ENCODE data around the gene IP6K2. TPM values are rescaled to one million over a fixed set of nuclear protein-coding genes. Genes with fewer than 3 reads are reported as not detected.

The IP6K2 gene
- polyA plus RNA-seq, 1 experiment: 110 TPM

DNA sequence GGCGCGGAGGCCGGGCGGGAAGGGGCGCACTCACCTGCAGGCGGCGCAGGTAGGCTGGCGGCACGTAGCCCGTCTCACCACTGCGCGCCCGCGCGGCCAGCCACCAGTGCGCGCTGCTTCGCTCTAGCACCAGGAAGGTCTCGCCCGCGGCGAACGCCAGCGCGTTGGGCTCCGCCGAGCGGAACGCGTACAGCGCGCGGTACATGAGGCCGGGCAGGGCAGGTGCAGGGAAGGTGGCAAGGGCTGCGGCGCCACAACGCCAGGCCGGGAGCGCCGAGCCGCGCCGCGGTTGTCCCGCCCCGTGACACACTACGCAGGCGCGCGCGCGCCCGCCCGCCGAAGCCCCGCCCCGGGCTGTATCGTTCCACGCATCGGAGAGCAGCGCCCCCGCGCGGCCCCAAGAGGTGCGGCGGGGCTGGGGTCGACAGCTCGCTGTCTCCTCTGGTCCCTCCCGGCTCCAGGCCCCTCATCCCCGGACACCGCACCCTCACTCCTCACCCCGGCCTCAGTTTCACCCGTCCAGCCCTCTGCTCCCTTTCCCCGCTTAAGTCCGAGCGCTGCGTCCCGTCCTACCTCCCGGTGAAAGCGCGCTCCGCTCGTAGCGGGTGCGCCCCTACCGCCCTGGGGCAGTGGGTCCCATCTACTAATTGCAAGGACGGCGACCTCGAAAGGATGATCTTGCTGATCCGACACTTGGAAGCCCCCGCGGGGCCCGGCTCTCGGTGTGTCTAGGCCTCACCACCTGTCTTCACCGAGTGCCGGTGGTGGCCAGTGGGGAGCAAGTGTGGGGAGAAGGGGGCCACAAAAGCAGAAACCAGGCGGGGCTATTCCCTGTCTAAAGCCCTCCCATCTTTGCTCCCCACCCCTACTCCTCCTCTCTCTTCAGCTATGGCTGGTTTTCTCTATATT lies 31.2 kb downstream of the IP6K2 start, which contains the start of gene NCKIPSD:
Gene NCKIPSD (minus strand): TSS at position 313 of the 909 bp plus-strand sequence. CDS start 108 bp downstream, at position 205.
- peak within 1 kb of the TSS; percentile 21 for H3K27ac ChIP-seq (ENCODE audit: low read depth, low read length)
- DNase-seq (ENCODE audit: low read depth, low spot score): no peak

DNA sequence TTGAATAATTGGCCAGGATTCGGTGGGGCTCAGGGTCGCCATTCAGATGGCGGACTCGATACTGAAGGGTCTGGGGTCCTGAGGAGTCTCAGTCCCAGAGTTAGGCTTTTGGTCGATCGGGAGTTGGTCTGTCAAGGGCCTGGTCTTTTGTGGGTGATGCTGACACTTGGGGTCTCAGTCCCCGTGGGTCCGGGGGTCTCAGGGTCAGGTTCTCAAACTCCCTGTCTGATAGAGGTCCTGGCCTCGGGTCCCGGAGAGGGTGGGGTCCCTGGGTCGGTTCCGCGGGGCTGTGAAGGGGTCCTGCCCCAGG lies 31.8 kb downstream of the IP6K2 start:
- TF ChIP-seq, protein P1, sequence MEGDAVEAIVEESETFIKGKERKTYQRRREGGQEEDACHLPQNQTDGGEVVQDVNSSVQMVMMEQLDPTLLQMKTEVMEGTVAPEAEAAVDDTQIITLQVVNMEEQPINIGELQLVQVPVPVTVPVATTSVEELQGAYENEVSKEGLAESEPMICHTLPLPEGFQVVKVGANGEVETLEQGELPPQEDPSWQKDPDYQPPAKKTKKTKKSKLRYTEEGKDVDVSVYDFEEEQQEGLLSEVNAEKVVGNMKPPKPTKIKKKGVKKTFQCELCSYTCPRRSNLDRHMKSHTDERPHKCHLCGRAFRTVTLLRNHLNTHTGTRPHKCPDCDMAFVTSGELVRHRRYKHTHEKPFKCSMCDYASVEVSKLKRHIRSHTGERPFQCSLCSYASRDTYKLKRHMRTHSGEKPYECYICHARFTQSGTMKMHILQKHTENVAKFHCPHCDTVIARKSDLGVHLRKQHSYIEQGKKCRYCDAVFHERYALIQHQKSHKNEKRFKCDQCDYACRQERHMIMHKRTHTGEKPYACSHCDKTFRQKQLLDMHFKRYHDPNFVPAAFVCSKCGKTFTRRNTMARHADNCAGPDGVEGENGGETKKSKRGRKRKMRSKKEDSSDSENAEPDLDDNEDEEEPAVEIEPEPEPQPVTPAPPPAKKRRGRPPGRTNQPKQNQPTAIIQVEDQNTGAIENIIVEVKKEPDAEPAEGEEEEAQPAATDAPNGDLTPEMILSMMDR (IDR thresholded peaks at IDR 0.05; ENCODE audit: low read depth, low read length): 0 out of 2 replicates have a peak, but pooled peaks have one; percentile 32
- ChIA-PET POLR2A (interaction anchor here (1.0 to 1.5 kb wide), 3 partner anchors 22 to 50 kb away, joined by 3 to 5 read pairs (median 3); partner anchors contain the start of gene SLC26A6), CTCF (interaction anchor here (0.6 to 2.4 kb wide), 4 partner anchors 22 to 332 kb away, joined by 3 to 10 read pairs (median 5); partner anchors contain the start of gene CELSR3)
- no peaks in the 10 kb centered on the region for H3K27me3 ChIP-seq (ENCODE audit: control insufficient read depth, insufficient read depth, low read length)
- peak overlapping the region; percentile 21 for H3K27ac ChIP-seq (ENCODE audit: low read depth, low read length)
- no peak for DNase-seq (ENCODE audit: low read depth, low spot score)
- H3K9me3 ChIP-seq (ENCODE audit: control insufficient read depth, insufficient read depth, low read length): no peaks in the 10 kb centered on the region
- peak overlapping the region; percentile 94 for H3K4me3 ChIP-seq (ENCODE audit: low read depth, low read length)

More for the DNA sequence above, 31.2 kb downstream of the IP6K2 start, which contains the start of gene NCKIPSD:
- H3K27me3 ChIP-seq (ENCODE audit: control insufficient read depth, insufficient read depth, low read length): no peaks in the 10 kb centered on the region
- H3K9me3 ChIP-seq (ENCODE audit: control insufficient read depth, insufficient read depth, low read length): no peaks in the 10 kb centered on the region
- POLR2A ChIA-PET: interaction anchor here (1.0 to 2.9 kb wide), 4 partner anchors 21 to 31 kb away, joined by 3 to 10 read pairs (median 5); partner anchors contain the start of gene IP6K2
- TF ChIP-seq, protein P1 (IDR thresholded peaks at IDR 0.05; ENCODE audit: low read depth, low read length): peak; percentile 71
- peak within 1 kb of the TSS; percentile 94 for H3K4me3 ChIP-seq (ENCODE audit: low read depth, low read length)
- CTCF ChIA-PET: interaction anchor here (0.6 to 1.5 kb wide), 14 partner anchors 10 to 333 kb away, joined by 3 to 5 read pairs (median 4); partner anchors contain the start of genes ARIH2, SLC26A6 and UCN2

DNA sequence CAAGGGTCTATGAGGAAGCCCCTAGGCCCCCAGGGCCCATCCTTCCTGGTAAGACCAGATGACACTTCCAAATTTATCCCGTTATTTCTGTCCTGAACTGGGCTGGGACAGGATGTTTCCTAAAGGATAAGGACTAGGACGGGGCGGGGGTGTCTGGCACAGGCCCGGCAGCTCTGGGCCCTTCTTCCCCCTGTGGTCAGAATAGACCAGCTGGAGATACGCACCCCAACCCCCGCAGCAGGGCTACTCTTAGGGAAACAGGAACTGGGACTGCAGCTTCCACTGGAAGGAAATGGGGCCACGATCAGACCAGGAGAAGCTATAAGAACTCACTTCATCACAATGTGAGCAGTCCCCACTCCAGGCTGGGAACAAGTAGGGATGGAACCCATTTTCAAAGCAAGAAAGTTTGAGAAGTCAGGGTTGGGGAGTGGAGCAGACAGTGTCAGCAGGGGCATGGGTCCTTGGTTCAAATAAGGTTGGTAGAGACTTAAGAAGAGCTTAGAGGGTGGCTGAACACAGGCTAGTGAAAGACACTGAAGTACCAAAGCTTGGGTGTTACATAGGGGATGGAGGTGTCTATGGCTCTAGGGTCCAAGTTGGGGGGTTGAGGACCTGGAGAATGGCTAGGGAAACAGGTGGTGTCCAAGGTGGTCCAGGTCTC lies 32.4 kb downstream of the IP6K2 start:
- Histone ChIP-seq H3K27me3 (ENCODE audit: control insufficient read depth, insufficient read depth, low read length) (no peaks in the 10 kb centered on the region), H3K9me3 (ENCODE audit: control insufficient read depth, insufficient read depth, low read length) (no peaks in the 10 kb centered on the region), H3K27ac (ENCODE audit: low read depth, low read length) (no peak overlapping the region), H3K4me3 (ENCODE audit: low read depth, low read length) (peak overlapping the region; percentile 94)
- TF ChIP-seq, protein P1 (IDR thresholded peaks at IDR 0.05; ENCODE audit: low read depth, low read length): no peak
- POLR2A ChIA-PET: interaction anchor here (0.6 to 1.0 kb wide), 5 partner anchors 16 to 49 kb away, joined by 3 to 6 read pairs (median 4); partner anchors contain the start of gene SLC26A6
- CTCF ChIA-PET: interaction anchor here (0.9 to 2.4 kb wide), 2 partner anchors 21 to 249 kb away, joined by 3 to 10 read pairs; partner anchors contain the start of gene CELSR3
- no peak for DNase-seq (ENCODE audit: low read depth, low spot score)

DNA sequence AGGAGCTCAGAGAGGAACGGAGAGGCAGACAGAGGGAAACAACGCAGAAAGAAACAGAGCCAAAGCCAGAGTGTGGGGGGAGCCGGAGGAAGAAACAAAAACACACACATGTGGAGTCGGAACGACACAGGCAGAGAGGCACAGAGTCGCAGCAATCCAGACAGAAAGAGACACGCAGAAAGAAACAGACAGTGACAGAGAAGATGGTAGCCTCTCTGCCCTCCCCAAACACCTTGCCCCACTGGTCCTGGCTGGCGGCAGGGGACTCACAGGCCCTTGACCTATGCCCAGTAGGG lies 33.0 kb downstream of the IP6K2 start:
- DNase-seq (ENCODE audit: low read depth, low spot score): no peak
- ChIA-PET CTCF (interaction anchor here (2.4 kb wide), 1 partner anchor 20 kb away, joined by 10 read pairs; the partner anchor contains the start of gene CELSR3), POLR2A (interaction anchor here (0.5 to 1.0 kb wide), 5 partner anchors 15 to 391 kb away, joined by 3 to 6 read pairs (median 4); no protein-coding TSS in a partner anchor)
- TF ChIP-seq, protein P1 (IDR thresholded peaks at IDR 0.05; ENCODE audit: low read depth, low read length): no peak
- no peaks in the 10 kb centered on the region for H3K27me3 ChIP-seq (ENCODE audit: control insufficient read depth, insufficient read depth, low read length)
- H3K4me3 ChIP-seq (ENCODE audit: low read depth, low read length): peak overlapping the region; percentile 94
- H3K9me3 ChIP-seq (ENCODE audit: control insufficient read depth, insufficient read depth, low read length): no peaks in the 10 kb centered on the region
- H3K27ac ChIP-seq (ENCODE audit: low read depth, low read length): peak overlapping the region; percentile 62

Data from AG04450 (cell line).